ENCODE data around the gene PRG3. TPM values are rescaled to one million over a fixed set of nuclear protein-coding genes. Genes with fewer than 3 reads are reported as not detected.

The PRG3 gene
- total RNA-seq, 1 experiment from 2014 or later, result not detected

DNA sequence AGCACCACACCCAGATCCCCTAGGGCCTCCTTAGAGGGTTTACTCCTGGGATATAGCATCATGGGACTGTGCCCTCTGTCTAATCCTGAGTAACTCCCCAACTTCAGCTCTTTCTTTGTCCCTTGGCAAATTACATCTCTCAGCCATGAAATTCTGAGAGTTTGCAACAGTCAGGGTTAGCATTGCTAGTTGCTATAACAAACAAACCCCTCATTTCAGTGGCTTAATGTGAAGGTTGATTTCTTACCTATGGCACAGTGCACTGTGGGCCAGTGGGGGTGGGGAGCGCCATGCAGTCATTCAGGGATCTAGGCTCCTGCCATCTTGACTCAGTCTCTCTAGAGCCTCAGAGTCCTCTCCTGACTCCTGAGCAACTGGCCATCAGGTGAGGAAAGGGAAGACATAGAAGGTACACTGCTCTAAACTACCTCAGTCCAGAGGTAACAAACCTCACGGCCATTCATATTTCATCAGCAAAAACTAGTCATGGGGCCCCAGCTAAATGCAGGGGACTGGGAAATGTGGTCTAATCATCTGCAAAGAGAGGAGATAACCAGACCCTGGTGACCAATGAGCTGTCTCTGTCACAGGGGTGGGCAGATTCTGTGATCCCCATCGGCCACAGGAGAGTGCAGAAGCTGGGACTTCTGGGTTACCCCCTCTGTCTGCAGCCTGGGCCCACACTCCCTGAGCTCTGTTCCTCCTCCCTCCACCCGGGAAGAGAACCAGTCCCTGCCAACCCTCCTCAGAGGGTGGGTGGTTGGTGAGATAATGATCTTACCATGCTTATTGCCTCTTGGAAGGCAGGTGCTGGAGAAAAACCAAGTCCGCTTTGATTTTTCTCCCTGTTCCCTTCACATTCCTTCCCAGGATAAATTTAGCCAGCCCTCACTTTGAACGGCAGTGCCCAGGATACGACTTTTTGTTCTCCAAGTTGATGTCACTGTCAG, 17.5 kb downstream of the PRG3 start:
- H3K4me2 ChIP-seq (ENCODE audit: low read length), result no peak overlapping the region
- no peak overlapping the region for H2AFZ ChIP-seq (ENCODE audit: low read depth, low read length, poor library complexity, severe bottlenecking)
- POLR2A ChIA-PET, result no interaction called here
- RAD21 ChIA-PET (ENCODE audit: low non-redundant PET in 1 of 2, low total read pairs in 2 of 2, uncharacterized antibody in 2 of 2, unreplicated experiment in 2 of 2), result no interaction called here
- TF ChIP-seq RAD21 (IDR thresholded peaks at IDR 0.05; ENCODE audit: low read depth), result no peak
- TF ChIP-seq, protein P1, sequence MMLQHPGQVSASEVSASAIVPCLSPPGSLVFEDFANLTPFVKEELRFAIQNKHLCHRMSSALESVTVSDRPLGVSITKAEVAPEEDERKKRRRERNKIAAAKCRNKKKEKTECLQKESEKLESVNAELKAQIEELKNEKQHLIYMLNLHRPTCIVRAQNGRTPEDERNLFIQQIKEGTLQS (IDR thresholded peaks at IDR 0.05), result no peak
- no peak for TF ChIP-seq EGR1 (IDR thresholded peaks at IDR 0.05; ENCODE audit: low read depth)
- no peak for TF ChIP-seq POLR2AphosphoS5 (IDR thresholded peaks at IDR 0.05; ENCODE audit: low read depth, low read length)
- TF ChIP-seq JUND (IDR thresholded peaks at IDR 0.05), result no peak
- no peak for TF ChIP-seq POLR2A (IDR thresholded peaks at IDR 0.05; ENCODE audit: borderline replicate concordance, extremely low read depth, insufficient read depth, insufficient read length)
- TF ChIP-seq, protein P2, sequence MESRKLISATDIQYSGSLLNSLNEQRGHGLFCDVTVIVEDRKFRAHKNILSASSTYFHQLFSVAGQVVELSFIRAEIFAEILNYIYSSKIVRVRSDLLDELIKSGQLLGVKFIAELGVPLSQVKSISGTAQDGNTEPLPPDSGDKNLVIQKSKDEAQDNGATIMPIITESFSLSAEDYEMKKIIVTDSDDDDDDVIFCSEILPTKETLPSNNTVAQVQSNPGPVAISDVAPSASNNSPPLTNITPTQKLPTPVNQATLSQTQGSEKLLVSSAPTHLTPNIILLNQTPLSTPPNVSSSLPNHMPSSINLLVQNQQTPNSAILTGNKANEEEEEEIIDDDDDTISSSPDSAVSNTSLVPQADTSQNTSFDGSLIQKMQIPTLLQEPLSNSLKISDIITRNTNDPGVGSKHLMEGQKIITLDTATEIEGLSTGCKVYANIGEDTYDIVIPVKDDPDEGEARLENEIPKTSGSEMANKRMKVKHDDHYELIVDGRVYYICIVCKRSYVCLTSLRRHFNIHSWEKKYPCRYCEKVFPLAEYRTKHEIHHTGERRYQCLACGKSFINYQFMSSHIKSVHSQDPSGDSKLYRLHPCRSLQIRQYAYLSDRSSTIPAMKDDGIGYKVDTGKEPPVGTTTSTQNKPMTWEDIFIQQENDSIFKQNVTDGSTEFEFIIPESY (IDR thresholded peaks at IDR 0.05; ENCODE audit: extremely low read depth, insufficient replicate concordance, low read length), result no peak
- TF ChIP-seq, protein P3, sequence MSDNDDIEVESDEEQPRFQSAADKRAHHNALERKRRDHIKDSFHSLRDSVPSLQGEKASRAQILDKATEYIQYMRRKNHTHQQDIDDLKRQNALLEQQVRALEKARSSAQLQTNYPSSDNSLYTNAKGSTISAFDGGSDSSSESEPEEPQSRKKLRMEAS (IDR thresholded peaks at IDR 0.05), result no peak
- TF ChIP-seq FOSL1 (IDR thresholded peaks at IDR 0.05; ENCODE audit: low read depth), result no peak
- TF ChIP-seq, protein P4, sequence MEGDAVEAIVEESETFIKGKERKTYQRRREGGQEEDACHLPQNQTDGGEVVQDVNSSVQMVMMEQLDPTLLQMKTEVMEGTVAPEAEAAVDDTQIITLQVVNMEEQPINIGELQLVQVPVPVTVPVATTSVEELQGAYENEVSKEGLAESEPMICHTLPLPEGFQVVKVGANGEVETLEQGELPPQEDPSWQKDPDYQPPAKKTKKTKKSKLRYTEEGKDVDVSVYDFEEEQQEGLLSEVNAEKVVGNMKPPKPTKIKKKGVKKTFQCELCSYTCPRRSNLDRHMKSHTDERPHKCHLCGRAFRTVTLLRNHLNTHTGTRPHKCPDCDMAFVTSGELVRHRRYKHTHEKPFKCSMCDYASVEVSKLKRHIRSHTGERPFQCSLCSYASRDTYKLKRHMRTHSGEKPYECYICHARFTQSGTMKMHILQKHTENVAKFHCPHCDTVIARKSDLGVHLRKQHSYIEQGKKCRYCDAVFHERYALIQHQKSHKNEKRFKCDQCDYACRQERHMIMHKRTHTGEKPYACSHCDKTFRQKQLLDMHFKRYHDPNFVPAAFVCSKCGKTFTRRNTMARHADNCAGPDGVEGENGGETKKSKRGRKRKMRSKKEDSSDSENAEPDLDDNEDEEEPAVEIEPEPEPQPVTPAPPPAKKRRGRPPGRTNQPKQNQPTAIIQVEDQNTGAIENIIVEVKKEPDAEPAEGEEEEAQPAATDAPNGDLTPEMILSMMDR (IDR thresholded peaks at IDR 0.05 in 2 of 3, conservative IDR thresholded peaks at IDR 0.05 in 1 of 3; ENCODE audit: borderline replicate concordance in 1 of 3, insufficient read depth in 1 of 3, low read depth in 2 of 3, low read length in 2 of 3), result no peak
- TF ChIP-seq YY1 (IDR thresholded peaks at IDR 0.05; ENCODE audit: extremely low read depth, insufficient replicate concordance, low read depth, low read length), result no peak
- no peak for TF ChIP-seq SIN3A (IDR thresholded peaks at IDR 0.05; ENCODE audit: low read depth)
- TF ChIP-seq SRF (IDR thresholded peaks at IDR 0.05; ENCODE audit: low read depth), result no peak
- no peak for TF ChIP-seq TCF7L2 (IDR thresholded peaks at IDR 0.05; ENCODE audit: borderline replicate concordance, extremely low read depth, insufficient read depth, insufficient read length)
- TF ChIP-seq, protein P5, sequence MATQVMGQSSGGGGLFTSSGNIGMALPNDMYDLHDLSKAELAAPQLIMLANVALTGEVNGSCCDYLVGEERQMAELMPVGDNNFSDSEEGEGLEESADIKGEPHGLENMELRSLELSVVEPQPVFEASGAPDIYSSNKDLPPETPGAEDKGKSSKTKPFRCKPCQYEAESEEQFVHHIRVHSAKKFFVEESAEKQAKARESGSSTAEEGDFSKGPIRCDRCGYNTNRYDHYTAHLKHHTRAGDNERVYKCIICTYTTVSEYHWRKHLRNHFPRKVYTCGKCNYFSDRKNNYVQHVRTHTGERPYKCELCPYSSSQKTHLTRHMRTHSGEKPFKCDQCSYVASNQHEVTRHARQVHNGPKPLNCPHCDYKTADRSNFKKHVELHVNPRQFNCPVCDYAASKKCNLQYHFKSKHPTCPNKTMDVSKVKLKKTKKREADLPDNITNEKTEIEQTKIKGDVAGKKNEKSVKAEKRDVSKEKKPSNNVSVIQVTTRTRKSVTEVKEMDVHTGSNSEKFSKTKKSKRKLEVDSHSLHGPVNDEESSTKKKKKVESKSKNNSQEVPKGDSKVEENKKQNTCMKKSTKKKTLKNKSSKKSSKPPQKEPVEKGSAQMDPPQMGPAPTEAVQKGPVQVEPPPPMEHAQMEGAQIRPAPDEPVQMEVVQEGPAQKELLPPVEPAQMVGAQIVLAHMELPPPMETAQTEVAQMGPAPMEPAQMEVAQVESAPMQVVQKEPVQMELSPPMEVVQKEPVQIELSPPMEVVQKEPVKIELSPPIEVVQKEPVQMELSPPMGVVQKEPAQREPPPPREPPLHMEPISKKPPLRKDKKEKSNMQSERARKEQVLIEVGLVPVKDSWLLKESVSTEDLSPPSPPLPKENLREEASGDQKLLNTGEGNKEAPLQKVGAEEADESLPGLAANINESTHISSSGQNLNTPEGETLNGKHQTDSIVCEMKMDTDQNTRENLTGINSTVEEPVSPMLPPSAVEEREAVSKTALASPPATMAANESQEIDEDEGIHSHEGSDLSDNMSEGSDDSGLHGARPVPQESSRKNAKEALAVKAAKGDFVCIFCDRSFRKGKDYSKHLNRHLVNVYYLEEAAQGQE (IDR thresholded peaks at IDR 0.05; ENCODE audit: low read depth), result no peak
- no peak for TF ChIP-seq SP1 (IDR thresholded peaks at IDR 0.05; ENCODE audit: low read depth)
- TF ChIP-seq EZH2 (IDR thresholded peaks at IDR 0.05), result no peak
- TF ChIP-seq ZFX (IDR thresholded peaks at IDR 0.05), result no peak
- no peaks in the 10 kb centered on the region for H4K20me1 ChIP-seq (ENCODE audit: insufficient read depth)
- H3K4me3 ChIP-seq (replicated peaks in 1 of 2; ENCODE audit: low read depth in 1 of 2, low read length in 2 of 2), result no peak overlapping the region
- CTCF ChIA-PET, result interaction anchor here (1.2 to 1.6 kb wide), 2 partner anchors 13 to 18 kb away, joined by 3 read pairs; no protein-coding TSS in a partner anchor
- H3K9me2 ChIP-seq (ENCODE audit: insufficient read depth), result no peaks in the 10 kb centered on the region
- 0 out of 2 replicates have a peak, but pooled peaks cover 5% of the 10 kb centered on the region for H3K27me3 ChIP-seq (ENCODE audit: insufficient read depth, low read length)
- intact Hi-C loops (cut with micrococcal nuclease), result no loop called here
- H3K27ac ChIP-seq (ENCODE audit: low read depth, low read length), result no peak overlapping the region
- no peaks in the 10 kb centered on the region for H3K36me3 ChIP-seq (ENCODE audit: control insufficient read depth in 1 of 2, insufficient read depth in 2 of 2, low read length in 2 of 2)
- no peaks in the 10 kb centered on the region for H3K9me3 ChIP-seq (ENCODE audit: control insufficient read depth in 1 of 2, insufficient read depth in 1 of 2, low read depth in 1 of 2, low read length in 2 of 2)
- DNase-seq (ENCODE audit: low read depth, low spot score) (no peak), ATAC-seq (no peak)
- H3K4me1 ChIP-seq (ENCODE audit: control insufficient read depth in 1 of 2, insufficient read depth in 2 of 2, low read length in 2 of 2), result no peaks in the 10 kb centered on the region
- no peak overlapping the region for H3K9ac ChIP-seq (ENCODE audit: low read length)
- no peaks in the 10 kb centered on the region for H3K79me2 ChIP-seq (ENCODE audit: insufficient read depth, low read length)
- no TSS peak for BruUV-seq (replicated peaks)
